Measurements from ENCODE around the gene SMIM36.
"Not testable (repeated sequence)": the region's sequence is repeated elsewhere in the genome, so short reads cannot be mapped to it uniquely, and the experiment has no call there.

SMIM36 gene

GRCh38 chr17:55433629-55434422 lies 77.4 kb downstream of the SMIM36 start:
- DNase-seq (ENCODE audit: low read depth in 2 of 2): no peak

GRCh38 chr17:55433029-55433628 lies 78.1 kb downstream of the SMIM36 start:
- no peak for DNase-seq (ENCODE audit: low read depth in 2 of 2)

GRCh38 chr17:55432358-55433028 lies 78.8 kb downstream of the SMIM36 start:
- no peak for DNase-seq (ENCODE audit: low read depth in 2 of 2)

DNA sequence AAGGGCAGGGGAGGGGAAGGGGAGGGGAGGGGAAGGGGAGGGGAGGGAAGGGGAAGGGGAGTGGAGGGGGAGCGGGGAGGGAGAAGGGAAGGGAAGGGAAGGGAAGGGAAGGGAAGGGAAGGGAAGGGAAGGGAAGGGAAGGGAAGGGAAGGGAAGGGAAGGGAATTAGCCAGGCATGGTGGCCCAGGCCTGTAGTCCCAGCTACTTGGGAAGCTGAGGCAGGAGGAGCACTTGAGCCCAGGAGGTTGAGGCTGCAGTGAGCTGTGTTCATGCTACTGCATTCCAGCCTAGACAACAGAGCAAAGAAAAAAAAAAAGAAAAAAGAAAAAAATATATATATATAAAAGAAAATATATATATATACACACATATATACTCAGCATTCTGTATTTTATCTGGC lies 79.3 kb downstream of the SMIM36 start:
- DNase-seq (ENCODE audit: low read depth in 2 of 2): not testable (repeated sequence)

DNA sequence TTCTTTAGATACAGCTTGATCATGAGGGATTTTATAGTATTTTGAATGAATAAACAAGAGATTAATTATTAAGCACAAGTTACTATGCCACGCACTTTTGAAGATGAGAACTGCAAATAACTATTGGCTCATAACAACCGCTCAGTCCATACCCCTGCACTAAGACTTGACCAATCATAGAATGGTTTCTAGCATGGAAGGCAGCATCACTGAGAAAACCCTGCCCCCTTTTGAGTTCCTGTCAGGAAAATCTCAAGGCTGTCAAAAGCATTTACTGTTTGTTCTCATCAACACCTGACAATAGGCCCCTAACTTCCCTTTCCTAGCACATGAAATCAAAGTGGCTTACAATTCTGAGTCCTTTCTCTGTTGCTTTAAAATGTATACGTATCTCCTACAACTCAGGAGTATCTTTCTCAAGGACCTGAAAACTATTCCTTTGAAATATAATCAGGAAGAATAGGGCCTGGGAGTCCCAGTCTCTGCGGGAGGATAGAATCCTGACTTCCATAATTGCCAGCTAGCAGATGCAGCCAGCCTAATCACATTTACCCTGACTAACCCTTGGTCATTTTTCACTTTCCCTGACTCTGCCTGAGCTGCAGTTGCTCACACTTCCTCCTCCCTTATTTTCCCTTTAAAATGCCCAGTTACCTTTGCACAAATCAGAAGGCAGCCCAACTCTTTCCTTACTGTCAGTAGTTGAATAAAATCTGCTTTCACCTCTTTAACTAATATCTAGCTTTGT lies 80.5 kb downstream of the SMIM36 start:
- no peak for DNase-seq (ENCODE audit: low read depth in 2 of 2)

DNA sequence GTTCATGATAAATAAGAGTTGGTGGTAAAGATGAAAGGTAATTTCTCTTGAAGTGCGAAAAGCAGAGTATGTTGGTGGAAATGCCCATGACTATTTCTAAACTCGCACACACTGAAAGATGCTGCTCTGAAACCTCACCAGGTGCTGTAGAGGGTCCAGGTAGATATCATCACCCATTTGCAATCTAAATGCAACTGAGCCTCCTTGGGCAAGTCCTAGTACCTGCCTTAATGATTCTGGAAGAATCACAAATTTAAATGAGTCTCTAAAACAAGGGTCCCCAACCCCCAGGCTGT lies 83.7 kb downstream of the SMIM36 start:
- no peak for DNase-seq (ENCODE audit: low read depth in 2 of 2)

DNA sequence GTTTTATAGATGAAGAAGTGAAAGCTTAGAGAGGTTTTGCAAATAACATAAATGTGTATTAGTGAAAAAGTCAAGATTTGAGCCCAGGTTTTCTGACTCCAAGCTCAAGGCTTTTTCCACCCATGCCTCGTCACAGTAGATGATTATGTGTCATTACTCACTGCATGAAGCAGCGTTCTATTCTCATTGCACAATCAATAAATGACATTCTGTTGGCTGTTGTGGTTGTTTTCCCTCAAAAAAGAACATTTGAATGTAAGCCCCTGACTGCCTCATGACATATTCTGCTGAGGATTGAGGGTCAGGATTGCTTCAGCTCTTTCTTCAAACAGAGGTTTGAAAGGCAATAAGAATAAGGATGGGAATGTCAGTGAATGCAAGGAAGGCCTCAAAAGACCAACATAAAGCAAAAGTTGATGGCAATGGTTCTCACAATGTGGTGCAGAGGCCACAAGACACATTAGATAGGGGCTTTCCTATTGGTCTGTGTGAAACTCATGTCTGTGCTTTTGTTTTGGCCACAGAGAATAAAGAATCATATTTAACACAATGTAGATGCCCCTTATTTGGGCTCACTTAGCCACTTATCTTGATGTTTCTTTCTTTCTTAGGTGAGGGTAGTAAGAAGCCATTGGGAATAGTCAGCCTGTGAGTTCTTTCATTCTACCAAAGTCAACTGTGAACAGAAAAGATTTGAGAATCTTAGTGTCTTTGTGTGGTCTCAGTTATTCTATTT lies 84.2 kb downstream of the SMIM36 start:
- no peak for DNase-seq (ENCODE audit: low read depth in 2 of 2)

DNA sequence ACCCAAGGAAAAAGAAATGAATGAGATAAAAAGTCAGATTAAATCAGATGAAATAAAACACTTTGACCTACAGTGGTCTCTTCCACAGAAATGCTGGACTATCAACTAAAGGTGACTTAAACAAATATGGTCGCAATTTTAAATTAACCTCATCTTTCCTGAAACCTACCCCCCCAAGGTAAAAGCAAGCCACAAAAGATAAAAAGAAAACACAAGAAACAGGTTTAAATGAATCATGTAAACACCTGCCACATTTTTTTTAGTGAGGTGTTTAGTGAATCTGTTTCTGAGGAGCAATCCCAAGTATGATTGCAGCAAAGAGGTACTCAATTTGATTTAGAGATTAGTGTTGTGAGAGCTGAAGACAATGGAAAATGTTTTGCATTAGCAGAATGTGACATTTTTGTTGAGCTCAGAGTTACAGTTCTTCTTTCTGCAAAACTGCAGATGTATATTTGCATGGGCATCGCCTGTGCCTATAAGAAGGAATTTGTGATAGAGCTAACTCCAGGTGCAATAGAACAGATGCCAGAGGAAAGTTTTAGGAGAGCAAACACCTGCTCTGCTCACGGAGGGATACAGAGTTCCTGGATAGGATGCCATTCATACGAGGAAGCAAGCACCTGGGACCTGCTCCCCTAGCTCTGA lies 86.2 kb downstream of the SMIM36 start:
- DNase-seq (ENCODE audit: low read depth in 2 of 2): no peak

DNA sequence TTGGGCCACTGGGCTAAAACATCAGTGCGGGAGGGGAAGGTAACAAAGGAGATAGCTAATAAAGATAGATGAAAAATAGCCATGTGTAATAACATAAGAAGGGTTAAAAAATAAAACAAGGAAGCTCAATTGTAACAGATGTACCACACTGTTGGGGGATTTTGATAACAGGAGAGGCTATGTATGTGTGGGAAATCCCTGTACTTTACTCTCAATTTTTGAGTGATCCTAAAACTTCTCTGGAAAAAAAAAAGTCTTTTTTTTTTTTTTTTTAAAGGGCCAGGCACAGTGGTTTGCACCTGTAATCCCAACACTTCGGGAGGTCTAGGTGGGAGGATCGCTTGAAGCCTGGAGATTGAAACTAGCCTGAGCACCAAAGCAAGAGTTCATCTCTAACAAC lies 87.7 kb downstream of the SMIM36 start:
- no peak for DNase-seq (ENCODE audit: low read depth in 2 of 2)

DNA sequence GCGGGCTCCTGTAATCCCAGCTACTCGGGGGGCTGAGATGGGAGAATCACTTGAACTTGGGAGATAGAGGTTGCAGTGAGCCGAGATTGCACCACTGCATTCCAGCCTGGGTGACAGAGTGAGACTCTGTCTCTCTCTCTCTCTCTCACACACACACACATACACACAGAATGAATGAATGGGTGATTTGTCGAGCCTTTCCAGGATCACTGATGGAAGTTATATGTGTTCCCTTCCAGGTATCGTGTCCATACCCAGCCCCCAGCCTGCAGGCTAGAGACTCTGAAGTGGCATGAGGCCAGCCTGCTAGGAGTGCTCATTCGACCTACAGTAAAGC lies 88.5 kb downstream of the SMIM36 start:
- not testable (repeated sequence) for DNase-seq (ENCODE audit: low read depth in 2 of 2)

GRCh38 chr17:55421179-55421934 lies 89.9 kb downstream of the SMIM36 start, which contains the start of gene MMD:
Gene MMD (minus strand): TSS chr17:55421835. CDS start chr17:55421695, 140 bp downstream.
- DNase-seq (ENCODE audit: low read depth in 2 of 2): peak; percentile 3 to 5

DNA sequence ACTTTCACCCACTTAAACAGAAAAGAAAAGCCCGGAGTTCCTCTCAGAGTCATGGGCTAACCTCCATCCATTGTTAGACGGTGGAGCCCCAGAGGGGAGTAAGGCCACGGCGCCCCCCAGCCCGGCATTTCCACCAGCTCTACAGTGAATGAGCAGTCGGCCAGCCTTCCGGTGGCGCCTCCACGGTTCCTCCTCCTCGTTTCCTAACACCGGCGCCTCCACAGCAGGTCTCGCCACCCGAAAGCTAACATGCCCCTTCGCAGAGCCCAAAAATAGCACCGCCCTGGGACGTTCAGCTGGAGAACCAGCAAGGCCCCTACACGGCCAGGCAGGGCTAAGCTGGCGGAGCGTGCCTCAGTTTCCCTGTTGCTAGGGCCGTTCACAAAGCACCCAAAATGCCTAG lies 90.5 kb downstream of the SMIM36 start:
- DNase-seq (ENCODE audit: low read depth in 2 of 2): peak; percentile 2 to 41

- DNase-seq (ENCODE audit: low read depth in 2 of 2): no peak
Measured at GRCh38 chr17:55420067-55420775, 91.0 kb downstream of the SMIM36 start.

DNA sequence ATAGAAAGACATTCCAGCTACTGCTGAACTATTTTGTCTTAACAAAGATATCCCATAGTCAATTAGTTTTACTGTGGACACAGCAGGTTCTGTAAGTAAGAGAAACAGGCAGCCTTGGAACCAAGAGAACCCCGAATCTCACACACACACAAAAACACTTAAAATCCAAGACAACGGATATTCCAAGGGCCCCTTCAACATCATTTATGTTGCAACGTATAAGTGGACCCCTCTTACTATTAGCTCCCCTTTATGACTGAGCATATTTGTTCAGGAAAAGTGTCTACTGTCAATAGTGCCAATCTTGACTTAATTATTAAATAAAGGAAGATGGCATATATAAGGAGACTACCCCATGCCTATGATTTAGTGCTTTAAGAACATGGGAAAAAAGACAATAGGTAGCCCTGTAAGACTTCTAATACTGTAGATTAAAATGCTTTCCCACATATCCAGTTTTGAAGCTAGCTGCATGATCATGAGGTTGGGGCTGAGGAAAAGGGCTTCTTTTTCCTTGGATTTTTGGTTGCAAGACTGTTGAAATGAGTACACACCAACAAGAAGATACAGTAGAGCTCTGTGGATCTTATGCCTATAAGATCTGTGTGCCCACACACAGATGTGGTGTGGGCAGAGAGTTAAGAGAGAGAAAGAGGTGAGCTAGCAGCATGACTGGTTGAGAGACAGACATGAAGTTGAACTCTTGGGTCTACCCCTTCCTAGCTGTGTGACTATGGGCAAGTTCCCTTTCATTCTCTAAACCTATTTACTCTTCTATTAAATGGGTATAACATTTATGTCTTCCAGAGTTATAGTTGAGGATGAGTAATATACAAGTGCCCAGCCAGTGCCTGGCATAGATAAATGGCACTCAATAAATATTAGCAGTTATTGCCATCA lies 92.6 kb downstream of the SMIM36 start:
- DNase-seq (ENCODE audit: low read depth in 2 of 2): no peak

- no peak for DNase-seq (ENCODE audit: low read depth in 2 of 2)
Measured at GRCh38 chr17:55417411-55418268, 93.6 kb downstream of the SMIM36 start.

DNA sequence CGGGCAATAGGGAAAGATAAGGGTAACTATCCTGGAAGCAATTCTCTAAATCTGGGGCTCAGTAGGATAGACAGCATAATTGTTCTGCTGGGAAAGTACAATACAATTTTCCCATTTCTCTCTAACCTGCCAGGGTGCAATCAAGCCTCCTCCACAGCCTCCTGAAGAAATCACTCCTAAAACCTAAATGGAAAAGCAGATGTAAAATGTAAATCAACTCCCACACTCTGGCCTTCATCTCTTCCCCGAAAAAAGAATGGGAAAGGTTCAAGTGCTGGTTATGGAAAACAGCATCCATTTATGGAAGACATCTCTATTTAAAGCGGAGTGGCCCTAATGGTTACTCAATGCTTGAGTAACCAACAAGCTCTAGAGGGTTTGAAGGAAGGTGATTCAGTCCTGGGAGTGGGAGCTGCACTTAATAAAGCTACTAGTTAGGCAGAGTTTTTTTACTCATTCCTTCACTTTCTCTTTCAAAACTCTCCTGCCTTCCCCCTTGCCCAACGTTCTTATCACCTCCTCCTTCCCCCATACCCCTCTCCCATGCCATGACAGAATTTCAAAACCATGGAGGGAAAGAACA lies 94.7 kb downstream of the SMIM36 start:
- DNase-seq (ENCODE audit: low read depth in 2 of 2): no peak

DNA sequence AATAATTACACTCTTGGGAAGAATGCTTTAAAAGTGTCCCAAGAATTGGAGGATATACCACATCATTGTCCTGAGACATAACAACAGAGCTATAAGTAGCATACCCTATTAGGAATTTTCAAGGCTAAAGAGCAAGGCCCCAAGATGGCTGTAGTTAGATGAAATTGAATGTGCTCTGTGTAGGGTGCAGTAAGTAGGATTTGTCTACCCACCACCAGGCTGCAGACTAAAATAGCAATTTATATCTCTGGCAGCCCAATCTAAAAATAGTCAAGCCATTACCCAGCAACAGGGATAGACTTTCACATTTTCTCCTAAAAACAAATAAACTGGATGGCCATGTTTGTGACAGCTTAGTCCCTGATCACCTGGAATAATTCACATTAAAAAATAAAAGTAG lies 95.3 kb downstream of the SMIM36 start:
- DNase-seq (ENCODE audit: low read depth in 2 of 2): no peak
